ENCODE results near the gene PPM1M.

PPM1M gene

DNA sequence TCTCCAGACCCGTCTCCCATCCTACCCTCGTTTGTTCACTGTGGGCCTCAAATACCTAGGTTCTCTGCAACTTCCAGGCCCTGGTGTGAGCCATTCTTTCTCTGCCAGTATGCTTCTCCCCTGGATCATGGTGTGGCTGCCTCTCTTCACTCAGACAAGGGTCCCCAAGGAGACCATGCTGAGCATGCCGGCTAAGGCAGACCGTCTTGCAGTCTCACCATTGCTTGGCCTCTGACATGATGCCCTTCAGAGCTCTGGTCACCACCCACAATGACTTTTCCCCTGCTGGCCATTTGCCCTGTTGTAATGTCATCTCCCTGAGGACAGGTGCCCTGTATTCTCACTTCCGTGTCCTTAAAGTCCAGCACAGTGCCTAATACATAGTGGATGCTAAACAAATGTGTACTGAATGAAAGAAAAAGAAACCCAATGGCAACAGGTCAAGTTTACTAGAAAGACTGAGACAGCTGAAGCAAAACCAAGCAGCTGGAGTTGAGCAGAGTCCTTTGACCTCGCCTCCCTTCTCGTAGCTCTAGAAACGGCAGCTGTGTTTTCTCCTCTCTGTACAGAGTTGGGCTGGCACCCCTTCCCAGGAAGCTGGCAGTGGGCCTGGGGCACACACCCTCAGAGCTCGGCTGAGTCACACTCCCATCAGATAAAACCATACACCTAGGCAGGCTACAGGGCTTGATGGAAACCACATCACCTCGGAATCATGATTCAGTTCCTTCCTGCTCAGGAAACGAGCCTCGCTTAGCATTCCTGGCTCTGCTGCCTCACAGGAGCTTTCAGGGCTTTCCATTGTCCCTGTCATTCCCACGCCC lies 28.8 kb upstream of the PPM1M start:
- peak; percentile 32 for DNase-seq (ENCODE audit: low spot score)

DNA sequence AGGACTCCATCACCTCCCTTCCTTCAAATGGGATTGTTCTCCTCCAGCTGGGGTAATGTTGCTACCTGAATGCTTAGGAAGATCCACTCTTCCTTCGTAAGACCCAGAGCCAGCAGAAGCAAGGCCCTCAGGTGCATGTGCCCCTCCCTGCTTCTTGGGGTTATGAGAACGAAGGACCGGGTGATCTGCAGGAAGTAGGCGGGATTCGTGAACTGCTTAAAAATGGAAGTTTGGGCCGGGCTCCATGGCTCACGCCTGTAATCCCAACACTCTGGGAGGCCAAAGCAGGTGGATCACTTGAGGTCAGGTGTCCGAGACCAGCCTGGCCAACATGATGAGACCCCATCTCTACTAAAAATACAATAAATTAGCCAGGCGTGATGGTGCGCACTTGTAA lies 28.2 kb upstream of the PPM1M start:
- peak; percentile 34 for DNase-seq (ENCODE audit: low spot score)

DNA sequence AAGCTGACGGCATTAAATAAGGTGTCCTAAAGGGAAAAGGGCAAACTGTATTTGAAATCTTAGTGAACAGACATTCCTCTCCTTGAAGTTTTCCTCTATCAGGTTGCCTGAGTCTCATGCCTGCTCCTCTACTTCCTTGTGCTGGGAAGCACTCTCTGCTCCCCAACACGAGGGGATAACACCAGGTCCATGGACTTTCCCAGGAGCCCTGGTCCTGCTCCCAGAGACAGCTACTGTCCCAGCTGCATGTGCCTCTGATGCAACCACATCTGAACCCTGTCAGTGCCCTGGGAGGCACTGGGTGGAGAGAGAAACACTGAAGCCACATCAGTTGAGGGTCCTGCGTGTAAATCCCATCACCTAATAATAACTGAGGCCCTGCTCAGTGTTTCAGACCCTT lies 27.5 kb upstream of the PPM1M start:
- DNase-seq (ENCODE audit: low spot score) = no peak

DNA sequence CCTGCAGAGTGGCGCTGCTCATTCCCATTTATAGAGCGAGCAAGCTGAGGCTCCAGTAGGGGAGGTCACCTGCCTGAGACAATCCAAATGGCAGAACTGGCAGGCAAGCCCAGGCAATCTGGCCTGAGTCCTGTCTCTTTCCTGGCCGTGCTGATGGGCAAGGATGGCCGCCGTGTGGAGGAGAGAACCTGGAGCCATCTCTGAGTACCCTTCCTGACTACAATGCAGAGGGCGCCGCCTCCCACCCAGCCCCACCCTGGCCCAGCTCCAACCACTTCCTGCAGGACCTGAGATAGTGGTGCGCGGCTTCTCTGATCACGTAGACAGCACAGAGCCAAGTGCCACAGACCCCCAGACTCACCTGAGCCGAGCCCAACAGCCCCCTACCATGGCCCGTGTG lies 27.1 kb upstream of the PPM1M start:
- peak; percentile 34 for DNase-seq (ENCODE audit: low spot score)

DNA sequence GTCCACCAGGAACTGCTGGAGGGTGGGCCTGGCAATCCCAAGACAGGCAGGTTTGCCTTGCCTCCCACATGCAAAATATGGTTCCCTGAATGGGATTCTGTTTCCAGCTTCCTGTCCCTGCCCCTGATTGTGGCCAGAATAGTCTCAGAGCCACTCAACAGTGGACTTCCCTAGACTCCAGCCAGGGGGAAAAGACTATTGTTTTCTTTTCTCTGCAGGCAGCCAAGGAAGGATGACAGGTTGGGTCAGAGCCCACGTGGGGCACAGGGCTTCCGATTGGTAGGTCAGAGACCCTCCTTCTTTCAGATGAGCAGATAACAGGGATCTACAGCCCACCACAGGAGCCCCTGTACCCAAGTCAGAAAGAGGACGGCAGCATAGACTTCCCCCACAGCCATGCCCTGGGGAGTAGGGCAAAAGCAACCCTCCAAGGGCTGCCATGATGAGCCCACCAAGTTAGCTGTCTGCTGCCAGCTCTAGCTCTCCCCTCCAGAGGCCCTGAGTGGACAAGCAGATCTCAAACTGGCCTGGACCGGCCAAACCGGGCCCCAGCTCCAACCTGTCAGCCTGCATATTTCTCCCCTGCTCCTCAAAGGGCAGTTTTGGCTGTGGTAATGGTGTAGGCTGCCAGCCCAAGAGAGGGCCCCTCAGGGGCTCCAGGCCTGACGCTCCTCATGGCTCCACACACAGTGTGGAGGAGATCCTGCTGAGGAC lies 26.5 kb upstream of the PPM1M start:
- DNase-seq (ENCODE audit: low spot score) = peak; percentile 50

DNA sequence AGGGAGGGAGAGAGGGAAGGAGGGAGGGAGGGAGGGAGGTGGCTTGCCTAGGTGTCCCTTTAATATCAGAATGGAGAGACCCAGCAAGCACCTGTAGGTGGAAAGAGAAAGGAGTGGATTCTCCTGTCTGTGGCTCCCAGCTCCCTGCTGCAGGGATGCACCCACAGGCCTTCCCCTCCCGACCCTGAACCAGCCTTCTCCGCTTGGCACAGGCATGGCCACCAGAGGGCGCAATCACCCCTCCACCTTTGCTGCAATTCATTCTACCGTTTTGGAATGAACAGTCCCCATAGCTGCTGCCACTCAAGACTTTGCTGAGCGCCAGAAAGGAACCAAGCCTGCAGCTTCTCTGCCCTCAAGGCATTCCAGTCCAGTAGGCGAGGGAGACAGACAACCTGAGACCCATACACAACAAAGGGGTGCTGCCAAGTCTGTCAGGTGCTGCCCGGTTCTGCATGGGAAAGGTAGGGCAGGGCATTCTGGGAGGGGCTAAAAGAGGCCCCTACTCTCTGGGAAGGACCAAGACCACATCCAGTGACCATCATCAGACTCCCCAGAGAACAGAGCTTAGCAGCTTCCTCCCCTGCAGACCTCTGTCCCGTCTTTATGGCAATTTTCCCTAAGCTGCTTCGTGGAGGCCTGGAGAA lies 25.1 kb upstream of the PPM1M start:
- DNase-seq (ENCODE audit: low spot score) = peak; percentile 92

DNA sequence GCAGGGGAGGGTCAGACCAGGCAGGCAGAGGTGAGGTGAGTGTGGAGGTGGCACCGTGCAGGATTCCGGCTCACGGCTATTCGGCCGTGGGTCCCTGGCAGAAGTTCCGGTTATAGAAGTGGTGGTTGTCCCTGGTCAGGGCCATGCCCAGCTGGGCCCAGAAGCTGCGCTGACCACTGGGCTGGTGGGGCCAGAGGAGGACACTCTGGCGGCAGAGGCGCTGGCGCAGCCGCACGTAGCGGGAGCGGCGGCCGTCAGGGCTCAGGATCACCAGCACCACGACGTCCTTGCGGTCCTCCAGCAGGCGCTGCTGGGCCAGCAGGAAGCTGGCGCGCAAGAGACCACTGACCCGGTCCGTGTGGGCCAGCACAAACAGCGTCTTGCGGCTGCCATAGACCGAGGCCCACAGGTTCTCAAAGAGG lies 24.4 kb upstream of the PPM1M start:
- peak; percentile 44 for DNase-seq (ENCODE audit: low spot score)

DNA sequence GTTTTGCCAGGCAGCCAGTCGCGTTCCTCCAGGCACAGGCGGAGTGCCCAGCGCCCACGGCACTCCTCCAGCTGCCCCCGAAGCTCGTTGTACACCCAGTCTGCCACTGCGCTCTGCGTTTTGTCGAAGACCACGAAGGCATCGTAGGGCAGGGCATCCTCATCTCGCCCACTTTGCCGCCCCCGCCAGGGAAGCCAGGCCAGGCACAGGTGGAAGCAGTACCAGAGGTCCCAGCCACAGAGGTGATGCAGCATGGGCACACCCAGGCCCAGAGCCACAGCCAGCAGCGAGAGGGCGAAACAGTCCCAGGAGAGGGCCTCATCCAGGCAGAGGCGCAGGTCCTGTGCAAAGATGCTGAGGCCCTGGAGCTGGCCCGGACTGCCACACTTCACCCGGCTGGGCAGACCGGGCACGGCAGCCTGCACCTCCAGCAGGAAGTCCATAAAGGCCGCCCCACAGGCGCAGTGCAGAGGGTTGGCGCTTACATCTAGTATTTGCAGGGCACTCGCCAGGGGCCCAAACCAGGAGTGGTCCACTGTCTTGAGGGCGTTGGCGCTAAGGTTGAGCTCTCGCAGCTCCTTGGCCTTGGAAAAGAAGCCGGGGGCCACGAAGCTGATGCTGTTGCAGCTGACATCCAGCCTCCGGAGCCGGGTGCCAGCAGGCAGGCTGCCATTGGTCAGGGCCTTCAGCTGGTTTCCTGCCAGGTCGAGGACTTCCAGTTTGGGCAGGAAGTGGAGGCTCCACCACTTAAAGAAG lies 23.8 kb upstream of the PPM1M start:
- peak; percentile 44 for DNase-seq (ENCODE audit: low spot score)

DNA sequence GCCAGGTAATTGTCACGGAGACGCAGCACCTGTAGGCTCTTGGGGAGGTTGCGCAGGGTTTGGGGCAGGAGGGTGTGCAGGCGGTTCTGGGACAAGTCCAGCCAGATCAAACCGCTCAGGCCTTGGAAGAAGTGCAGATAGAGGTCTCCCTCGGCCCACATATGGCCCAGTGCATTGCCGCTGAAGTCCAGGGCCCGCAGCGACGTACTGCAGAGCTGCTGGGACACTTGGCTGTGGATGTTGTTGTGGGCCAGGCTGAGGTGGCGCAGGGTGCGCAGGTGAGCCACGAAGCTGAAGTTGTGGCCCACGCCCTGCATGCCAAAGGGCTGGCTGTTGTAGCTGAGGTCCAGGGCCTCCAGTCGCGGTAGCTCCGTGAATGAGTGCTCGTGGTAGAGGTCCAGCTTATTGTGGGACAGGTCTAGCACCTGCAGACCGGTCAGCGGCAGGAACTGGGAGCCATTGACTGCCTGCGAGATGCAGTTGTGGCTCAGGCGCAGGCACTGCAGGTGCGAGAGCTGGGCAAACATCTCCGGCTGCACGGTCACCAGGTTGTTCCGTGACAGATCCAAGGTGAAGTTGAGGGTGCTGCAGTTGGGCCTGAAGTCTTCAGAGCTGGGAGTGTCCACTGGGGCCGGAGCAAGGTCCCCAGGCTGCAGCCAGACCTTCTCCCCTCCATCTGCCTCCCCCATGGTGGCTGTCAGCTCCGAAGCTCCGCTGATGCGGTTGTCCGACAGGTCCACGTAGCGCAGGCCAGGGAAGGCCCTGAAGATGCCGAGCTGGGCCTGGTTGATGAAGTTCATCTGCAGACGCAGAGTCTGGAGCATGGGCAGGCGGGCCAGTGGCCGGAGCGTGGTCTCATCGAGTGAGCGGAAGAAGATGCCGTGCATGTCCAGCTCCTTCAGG lies 23.0 kb upstream of the PPM1M start:
- DNase-seq (ENCODE audit: low spot score) = peak; percentile 41

DNA sequence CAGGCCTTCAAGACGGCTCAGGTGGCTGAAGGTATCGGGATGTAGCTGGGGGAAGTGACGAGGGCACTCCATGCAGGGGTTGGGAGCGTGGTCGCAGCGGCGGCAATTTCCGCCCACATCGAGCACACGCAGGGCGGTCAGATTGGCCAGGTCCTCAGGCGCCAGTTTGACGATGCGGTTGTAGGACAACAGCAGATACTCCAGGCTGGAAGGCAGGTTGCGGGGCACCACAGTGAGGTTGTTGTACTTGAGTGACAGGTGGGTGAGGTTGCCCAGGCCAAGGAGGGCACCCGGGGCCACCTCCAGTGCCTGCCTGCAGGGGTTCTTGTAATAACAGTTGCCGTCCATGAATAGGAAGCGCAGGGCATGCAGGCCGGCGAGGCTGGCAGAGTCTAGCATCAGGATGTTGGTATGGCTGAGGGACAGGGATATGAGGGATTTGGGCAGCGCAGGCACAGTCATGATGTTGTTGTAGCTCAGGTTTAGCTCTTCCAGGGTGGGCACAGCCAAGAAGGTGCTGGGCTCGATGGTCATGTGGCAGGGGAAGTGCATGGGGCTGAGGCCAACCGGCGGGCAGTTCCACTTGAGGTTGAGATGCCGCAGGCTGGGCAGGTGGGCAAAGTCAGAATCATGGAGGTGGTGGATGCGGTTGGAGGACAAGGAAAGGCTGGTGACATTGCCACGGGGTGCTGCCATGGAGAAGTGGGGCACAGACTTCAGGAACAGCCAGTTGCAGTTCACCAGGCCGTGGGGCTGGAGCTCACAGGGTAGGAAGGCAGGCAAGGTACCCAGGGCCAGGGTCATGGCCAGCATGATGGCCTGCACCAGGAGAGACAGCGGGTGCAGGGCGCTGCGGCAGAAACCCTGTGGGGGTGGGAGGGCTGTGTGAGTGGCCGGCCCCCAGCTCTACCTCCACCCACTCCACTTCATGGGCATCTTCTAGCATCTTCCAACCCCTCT lies 21.8 kb upstream of the PPM1M start:
- peak; percentile 38 for DNase-seq (ENCODE audit: low spot score)

DNA sequence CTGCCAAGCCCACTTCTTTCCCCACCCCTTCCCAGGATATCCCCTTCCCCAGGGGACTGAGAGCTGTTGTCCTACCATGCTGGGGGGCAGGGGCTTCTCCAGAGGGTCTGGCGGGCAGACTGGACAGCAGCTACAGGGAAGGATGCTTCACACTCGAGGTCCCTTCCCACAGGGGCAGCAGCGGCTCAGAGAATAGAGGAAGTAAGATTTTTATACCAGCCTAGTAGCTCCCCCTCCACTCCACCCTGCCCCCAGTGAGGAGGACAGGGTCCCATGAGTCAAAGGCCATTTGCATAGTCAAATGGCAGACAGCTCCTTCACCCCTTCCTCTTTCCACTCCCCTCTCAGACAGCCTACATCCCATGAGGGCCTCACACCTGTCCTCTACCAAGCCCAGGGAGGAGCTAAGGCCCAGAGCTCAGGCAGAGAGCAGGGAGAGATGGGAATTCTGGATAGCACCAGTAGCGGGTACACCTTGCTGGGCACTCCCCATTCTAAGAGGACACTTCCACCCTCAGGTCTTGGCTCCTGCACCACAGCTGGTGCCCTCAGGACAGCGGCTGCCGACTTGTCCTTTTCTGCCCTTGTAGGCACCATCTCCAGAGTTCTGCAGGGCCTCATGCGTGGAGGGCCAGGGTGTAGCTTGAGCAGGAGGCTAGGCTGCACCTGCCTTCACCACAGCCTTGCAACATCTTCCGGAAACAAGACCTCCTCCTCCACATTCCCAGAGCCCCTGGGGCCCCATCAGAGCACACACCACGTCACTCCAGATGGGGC lies 19.9 kb upstream of the PPM1M start, which contains the start of gene TLR9:
TLR9 (minus strand) TSS at position 194 of the 777 bp plus-strand sequence; CDS start at position 78, 116 bp downstream.
- DNase-seq (ENCODE audit: low spot score) = peak; percentile 34

DNA sequence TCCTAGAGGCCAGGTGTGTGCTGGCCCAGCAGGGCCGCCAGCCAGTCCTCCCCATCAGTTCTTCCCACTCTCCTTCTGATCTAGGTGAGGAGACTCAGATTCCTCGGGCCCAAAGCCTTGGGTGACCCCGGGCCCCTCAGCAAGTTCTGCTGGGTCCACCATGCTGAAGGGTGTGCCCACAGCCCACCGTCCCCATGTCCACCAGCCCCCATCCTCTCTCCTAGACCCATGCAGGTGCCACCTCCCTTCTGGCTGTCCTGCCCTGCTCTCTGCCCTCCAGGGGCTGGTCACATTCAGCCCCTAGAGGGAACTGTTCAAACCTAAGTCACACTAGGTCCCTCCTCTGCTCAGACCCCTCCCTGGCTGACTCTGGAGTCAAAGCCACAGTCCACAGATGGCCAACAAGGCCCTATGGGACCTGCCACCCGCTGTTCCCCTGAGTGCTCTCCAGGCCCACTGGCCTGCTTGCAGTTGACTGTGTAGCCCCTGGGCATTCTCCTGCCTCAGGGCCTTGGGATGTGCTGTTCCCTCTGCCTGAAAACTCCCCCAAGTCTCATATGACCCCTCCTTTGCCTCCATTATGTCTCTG lies 19.2 kb upstream of the PPM1M start:
- DNase-seq (ENCODE audit: low spot score) = peak; percentile 42

DNA sequence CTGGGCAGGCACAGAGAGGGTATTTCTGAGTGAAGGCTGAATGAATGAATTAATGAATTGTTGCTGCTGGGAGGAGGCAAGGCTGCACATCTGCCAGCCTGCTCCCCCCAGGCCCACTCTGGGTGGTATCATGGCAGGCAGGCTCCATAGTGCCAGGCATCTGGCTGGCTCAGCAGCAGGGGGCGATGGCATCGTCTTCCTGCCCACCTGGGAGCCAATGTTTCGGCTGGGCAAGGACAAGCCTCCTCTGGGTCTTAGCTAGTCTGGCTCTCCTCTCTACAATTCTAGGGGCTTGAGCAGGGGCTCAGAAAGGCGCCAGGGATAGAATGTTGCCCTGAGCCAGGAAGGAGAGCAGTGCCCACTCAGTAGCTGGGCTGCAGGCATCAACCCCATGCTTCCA lies 18.4 kb upstream of the PPM1M start:
- DNase-seq (ENCODE audit: low spot score) = no peak

DNA sequence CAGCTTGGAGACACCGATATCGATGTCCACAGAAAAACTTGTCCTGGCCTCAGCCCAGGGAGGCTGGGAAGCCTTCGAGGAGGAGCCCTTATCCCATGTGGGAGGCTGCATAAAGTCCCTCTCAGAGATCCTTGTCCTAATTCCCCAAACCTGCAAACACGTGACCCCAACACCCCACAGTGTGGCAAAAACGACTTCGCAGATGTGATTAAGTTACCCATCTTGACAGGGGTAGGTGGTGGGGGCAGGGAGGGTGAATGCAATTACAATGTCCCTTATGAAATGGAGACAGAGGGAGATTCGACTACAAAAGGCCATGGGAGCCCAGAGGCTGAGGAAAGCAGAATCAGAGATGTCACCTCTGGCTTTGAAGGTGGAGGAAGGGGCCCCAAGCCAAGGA lies 17.8 kb upstream of the PPM1M start:
- no peak for DNase-seq (ENCODE audit: low spot score)

DNA sequence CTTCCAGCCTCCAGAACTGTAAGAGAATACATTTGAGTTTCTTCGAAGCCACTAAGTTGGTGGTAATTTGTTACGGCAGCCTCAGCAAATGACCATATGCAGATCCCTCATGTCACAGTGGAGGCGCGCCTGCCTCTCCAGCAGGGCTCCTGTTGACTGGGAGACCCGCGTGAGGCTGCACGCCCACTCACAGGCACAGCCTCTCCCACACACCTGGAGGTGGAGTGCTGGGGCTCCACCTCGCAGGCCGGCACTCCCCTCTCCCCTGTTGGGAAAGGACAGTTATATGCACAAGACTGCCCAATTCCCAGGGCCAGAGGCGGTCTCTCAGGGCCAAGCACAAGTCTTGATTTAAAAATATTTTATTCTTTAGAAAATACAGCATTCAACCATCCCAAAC lies 17.3 kb upstream of the PPM1M start:
- peak; percentile 29 for DNase-seq (ENCODE audit: low spot score)

DNA sequence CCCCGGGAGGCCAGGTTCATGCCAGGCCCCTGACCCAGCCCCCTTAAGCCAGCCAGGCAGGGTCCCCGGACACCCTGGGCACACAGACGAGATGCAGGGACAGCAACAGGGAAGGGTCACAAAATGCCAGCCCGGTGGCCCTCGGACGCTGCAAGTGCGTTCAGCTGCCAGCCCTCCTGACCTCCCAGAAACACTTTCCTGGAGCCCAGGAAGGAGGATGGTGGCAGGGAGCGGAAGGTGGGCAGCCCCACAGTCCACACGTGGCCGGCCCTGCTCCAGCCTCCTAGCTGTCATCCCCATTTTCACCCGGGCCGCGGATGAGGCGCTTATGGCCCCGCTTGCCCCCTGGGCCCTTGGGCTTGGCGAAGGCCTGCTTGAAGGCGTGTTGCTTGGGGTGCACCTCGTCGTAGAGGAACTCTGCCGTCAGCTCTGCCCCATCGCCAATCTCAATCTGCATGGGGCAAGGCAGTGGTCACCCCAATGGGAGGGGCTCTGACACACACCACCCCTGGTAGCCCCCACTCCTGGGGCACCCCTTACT lies 16.7 kb upstream of the PPM1M start:
- peak; percentile 34 for DNase-seq (ENCODE audit: low spot score)

DNA sequence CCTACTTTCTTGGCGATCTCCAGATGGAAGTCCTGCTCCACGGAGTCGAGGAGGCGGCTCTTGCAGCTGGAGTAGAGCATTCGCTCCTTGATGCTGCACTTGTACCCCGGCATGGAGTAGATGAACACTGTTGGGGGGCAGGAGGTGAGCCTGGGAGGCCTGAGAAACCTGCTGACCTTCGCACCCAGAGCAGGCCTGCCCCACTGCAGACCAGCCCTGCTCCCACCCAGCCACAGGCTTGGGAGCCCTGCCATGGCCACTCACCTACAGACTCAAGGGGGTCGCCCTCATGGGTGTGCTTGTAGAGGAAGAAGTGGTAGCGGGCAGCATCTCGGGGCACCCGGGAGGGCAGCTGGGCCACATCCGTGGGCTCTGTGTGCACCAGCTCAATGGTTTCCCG lies 15.9 kb upstream of the PPM1M start:
- DNase-seq (ENCODE audit: low spot score) = peak; percentile 27

DNA sequence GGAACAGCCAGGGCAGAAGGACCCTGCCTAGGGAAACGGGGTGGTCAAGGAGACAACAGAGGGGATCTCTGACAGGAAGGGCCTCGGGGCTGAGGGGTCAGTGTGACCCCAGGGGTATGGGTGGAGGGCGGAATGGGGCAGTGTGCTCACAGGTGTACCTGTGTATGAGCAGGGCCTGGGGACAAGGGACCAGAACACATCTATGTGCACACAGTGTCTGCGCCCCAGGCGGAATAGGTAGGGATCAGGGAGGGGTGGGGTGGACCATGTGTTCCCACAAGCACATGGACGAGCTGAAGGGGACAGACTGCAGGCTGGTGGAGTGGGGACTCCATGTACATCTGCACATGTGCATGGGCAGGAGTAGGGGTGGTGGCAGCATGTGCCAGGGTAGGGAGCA lies 15.1 kb upstream of the PPM1M start:
- peak; percentile 39 for DNase-seq (ENCODE audit: low spot score)

Data from ecto neural progenitor cell (in vitro differentiated cells).